GM18951 (cell line): Measurements from ENCODE around the gene GDAP1L1.
"Not testable (repeated sequence)": the region's sequence is repeated elsewhere in the genome, so short reads cannot be mapped to it uniquely, and the experiment has no call there.

Source experiments
- POLR2A ChIP-seq: IDR thresholded peaks from 4 replicates; pipeline ENCODE4 v1.6.1; 2011; ENCODE audit warnings: mild to moderate bottlenecking; ENCODE audit not compliant: insufficient read length, insufficient read depth; ENCODE audit errors: extremely low read depth
- in situ Hi-C: fragments of 300-500 bp; cut with MboI; formaldehyde crosslinking; loops from one replicate; pipeline ENCODE4 v1.12.0; 2022; ENCODE audit warnings: low sequenced_read_pairs, mixed read lengths, inconsistent platforms; ENCODE audit not compliant: unreplicated experiment

The GDAP1L1 gene

GRCh38 chr20:44309763-44310663, 62.9 kb downstream of the GDAP1L1 start:
- in situ Hi-C loops, result loop anchor here (5.0 kb wide), 1 partner anchor 93 kb away; no protein-coding TSS in a partner anchor
- TF ChIP-seq POLR2A, result no peak

DNA sequence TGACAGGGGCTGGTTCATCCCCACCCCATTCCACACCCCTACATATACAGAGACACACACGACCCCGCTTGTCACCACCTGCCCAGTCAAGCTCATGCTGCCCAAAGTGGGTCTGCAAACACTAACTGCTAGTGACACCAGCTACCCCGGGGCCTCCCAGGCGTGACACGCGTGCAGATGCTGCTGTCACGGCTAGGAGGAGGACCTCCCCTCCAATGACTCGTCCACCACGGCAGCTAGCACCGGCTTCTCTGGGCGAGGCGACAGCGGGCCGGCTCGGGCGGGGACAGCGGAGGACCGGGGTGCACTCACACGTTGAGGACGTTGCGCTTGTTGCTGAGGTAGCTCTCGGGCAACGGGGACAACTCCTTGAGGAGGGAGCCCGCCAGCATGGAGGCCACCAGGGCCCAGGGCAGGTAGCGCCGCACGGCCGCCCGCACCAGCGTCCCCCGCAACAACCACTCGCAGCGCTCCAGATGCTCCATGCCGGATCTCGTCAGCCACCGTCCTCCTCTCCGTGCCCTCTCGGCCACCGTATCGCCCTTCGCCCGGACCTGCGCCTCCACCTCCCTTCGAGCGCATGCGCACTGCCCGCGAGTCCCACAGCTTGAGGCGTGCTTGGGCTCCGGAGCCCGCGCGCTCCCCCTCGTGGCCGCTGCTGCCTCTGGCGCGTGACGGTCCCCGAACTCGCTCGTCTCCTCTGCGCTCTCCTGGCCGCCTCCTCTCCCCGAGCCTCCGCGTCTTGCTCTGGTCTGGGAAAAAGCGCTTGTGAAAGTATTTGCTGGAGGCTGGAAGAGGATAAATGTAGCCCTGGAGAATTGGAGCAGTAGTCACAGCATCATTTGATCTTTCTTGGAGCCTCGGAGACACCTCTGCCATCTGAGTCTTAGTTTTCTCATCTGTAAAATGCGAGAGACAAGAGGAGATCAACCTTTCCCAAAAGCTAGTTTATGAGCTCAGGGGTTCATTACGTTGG, 63.8 kb downstream of the GDAP1L1 start, which contains the start of gene FITM2:
Gene FITM2 (minus strand): TSS at position 539 of the 976 bp plus-strand sequence. CDS start 54 bp downstream, at position 485.
- in situ Hi-C loops, result loop anchor here (5.0 kb wide), 1 partner anchor 94 kb away; no protein-coding TSS in a partner anchor
- peak; percentile 68 for TF ChIP-seq POLR2A

DNA sequence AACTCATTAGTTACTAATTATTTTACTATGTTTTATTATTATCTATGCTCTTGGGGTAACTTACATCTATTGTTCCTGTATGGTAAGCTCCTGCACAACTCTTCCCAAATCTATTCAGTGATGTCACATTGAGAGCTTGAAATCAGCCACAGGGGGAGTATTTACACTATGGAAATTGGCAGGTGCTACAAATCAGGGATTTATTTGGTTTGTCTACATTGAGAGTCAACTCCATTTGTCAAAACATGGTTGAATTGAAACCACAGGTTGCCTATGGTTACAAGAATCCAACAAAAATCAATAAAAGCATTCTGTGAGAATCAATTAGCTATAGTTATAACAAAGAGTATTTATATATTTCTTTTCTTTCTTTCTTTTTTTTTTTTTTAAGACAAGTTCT, 67.8 kb downstream of the GDAP1L1 start:
- in situ Hi-C loops, result loop anchor here (5.0 kb wide), 1 partner anchor 98 kb away; no protein-coding TSS in a partner anchor
- TF ChIP-seq POLR2A, result no peak

DNA sequence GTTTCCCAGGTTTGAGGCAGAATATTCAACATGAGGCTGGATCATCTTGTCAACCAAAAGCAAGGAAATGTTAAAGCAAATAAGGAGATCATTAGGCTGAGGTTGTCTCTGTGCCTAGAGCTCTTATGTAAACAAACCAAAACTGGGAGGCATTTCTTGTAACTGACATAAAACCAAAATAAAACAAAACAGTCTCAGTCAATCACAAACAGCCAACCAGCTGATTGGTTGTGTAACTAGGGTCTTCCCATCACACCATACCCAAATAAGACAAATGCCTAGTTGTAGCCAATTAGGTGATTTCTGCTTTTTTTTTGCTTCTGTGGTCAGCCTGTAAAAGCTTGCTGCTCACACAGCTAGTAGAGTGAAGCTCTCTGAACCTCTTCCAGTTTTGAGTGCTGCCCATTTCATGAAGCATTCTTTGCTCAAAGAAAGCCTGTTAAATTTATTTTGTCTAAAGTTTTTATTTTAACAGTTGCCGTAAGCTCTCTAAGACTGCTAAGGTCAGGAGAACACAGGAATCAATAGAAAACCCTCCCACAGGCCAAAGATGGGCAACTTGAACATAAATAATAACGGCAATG, 72.8 kb downstream of the GDAP1L1 start:
- in situ Hi-C loops, result no loop called here
- no peak for TF ChIP-seq POLR2A

DNA sequence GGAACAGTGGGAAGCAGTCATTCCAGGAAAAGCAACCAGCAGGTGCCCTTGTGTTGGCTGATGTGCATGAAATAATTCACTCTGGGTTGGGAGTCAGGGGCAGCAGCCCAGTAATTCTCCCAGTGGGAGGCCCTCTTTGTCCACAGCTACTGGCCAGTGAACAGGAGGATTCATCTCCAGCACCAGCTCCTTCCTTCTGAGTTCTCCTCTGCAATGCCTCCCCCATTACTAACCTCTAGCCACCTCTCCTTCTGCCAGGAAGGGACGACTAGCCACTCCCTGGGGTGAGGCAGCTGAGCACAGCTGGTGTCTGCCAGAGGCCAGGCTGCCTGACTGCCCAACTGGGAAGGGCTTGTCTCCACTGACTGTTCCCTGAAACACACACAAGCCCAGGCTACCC, 77.2 kb downstream of the GDAP1L1 start:
- no peak for TF ChIP-seq POLR2A
- in situ Hi-C loops, result no loop called here

DNA sequence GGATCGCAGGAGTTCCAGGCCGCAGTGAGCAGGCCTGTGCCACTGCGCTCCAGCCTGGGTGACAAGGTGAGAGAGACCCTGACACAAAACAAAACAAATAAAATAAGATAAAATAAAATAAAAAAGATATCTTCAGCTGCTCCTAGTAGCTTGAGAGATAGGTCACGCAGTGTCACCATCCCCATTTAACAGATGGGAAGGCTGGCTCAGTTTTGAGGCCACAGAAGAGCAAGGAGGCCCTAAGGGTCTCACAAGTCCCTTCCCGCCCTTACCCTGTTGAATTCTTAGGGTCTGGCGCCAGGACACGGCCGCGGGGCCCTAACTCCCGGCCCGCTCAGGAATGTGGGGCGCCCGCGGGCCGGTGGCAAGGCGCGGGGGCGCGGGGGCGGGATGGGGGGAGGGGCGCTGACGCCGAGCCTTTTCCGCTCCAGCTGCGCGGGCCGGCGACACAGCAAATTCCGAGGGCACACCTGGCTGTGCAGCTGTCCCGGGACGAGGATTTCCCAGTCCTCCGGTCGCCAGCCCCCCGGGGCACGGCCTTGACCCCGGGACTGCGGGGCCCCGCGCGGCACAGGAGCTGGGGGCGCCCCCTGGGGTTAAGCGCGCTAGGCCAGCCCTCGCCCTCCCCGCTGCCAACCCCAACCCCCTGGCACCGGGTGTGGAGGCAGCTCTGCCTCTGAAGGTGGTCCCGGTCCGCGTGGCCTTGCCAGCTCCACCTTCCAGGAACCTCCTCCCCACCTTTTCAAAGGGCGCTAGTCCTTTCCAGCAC, 79.5 kb downstream of the GDAP1L1 start:
- in situ Hi-C loops, result no loop called here
- TF ChIP-seq POLR2A, result no peak

GRCh38 chr20:44327748-44328147, 80.6 kb downstream of the GDAP1L1 start:
- in situ Hi-C loops, result not testable (repeated sequence)

DNA sequence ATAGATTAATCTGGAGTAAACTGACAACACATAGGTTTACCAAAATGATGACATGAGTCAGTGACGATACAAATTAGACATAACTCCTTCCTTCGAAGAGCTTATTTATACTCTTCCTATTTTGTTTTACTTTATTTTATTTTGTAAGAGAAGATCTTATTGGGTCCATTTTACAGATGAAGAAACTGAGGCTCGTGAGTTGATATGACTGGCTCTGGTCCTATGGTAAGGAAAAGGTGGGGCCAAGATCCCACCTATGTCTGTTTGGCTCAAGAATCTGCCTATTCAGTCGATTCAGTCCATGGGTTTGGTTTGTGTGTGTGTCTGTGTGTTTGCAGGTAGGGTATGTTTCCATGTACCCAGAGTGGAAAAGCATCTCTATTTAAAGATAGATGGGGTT, 81.3 kb downstream of the GDAP1L1 start:
- TF ChIP-seq POLR2A, result no peak
- in situ Hi-C loops, result no loop called here
